Measurements from ENCODE around the gene NLRP8.

DNA sequence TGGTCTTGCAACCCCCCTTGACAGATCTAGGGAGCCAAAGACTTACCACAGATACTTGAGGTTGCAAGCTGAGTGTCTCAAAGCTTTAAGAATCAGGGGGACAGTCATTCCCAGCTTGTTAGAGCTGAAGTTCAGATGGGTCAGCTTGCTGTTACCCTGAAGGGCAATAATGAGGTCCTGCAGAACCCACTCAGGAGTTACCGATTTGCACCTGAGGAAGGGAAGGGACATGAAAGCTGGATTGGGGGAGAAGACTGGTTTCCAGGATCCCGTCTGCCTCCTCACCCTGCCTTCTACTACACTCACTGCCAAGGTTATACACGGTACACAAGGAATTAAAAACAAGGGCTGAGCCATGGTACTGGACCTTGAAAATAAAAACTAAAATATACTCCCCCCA lies 39.9 kb upstream of the NLRP8 start:
- TF ChIP-seq EP300 (conservative IDR thresholded peaks at IDR 0.05; ENCODE audit: poor library complexity, severe bottlenecking) (no peak), EZH2 (IDR thresholded peaks at IDR 0.05; ENCODE audit: borderline replicate concordance, insufficient read depth, low read length, poor library complexity, severe bottlenecking) (no peak), RAD21 (conservative IDR thresholded peaks at IDR 0.05) (no peak), REST (IDR thresholded peaks at IDR 0.05; ENCODE audit: borderline replicate concordance) (no peak), POLR2AphosphoS5 (IDR thresholded peaks at IDR 0.05) (no peak), TAF1 (IDR thresholded peaks at IDR 0.05; ENCODE audit: low read depth) (no peak), SMC3 (conservative IDR thresholded peaks at IDR 0.05; ENCODE audit: poor library complexity) (no peak), MXI1 (conservative IDR thresholded peaks at IDR 0.05; ENCODE audit: poor library complexity, severe bottlenecking) (no peak)
- TF ChIP-seq, protein P1, sequence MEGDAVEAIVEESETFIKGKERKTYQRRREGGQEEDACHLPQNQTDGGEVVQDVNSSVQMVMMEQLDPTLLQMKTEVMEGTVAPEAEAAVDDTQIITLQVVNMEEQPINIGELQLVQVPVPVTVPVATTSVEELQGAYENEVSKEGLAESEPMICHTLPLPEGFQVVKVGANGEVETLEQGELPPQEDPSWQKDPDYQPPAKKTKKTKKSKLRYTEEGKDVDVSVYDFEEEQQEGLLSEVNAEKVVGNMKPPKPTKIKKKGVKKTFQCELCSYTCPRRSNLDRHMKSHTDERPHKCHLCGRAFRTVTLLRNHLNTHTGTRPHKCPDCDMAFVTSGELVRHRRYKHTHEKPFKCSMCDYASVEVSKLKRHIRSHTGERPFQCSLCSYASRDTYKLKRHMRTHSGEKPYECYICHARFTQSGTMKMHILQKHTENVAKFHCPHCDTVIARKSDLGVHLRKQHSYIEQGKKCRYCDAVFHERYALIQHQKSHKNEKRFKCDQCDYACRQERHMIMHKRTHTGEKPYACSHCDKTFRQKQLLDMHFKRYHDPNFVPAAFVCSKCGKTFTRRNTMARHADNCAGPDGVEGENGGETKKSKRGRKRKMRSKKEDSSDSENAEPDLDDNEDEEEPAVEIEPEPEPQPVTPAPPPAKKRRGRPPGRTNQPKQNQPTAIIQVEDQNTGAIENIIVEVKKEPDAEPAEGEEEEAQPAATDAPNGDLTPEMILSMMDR (IDR thresholded peaks at IDR 0.05; ENCODE audit: poor library complexity, severe bottlenecking) = no peak

Data from neural cell (in vitro differentiated cells).